Measurements from ENCODE around the gene SEC22A. TPM values are rescaled to one million over a fixed set of nuclear protein-coding genes. Genes with fewer than 3 reads are reported as not detected.

Gene SEC22A, protein sequence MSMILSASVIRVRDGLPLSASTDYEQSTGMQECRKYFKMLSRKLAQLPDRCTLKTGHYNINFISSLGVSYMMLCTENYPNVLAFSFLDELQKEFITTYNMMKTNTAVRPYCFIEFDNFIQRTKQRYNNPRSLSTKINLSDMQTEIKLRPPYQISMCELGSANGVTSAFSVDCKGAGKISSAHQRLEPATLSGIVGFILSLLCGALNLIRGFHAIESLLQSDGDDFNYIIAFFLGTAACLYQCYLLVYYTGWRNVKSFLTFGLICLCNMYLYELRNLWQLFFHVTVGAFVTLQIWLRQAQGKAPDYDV
- 33.2 and 35.6 TPM in 2 replicates for total RNA-seq

DNA sequence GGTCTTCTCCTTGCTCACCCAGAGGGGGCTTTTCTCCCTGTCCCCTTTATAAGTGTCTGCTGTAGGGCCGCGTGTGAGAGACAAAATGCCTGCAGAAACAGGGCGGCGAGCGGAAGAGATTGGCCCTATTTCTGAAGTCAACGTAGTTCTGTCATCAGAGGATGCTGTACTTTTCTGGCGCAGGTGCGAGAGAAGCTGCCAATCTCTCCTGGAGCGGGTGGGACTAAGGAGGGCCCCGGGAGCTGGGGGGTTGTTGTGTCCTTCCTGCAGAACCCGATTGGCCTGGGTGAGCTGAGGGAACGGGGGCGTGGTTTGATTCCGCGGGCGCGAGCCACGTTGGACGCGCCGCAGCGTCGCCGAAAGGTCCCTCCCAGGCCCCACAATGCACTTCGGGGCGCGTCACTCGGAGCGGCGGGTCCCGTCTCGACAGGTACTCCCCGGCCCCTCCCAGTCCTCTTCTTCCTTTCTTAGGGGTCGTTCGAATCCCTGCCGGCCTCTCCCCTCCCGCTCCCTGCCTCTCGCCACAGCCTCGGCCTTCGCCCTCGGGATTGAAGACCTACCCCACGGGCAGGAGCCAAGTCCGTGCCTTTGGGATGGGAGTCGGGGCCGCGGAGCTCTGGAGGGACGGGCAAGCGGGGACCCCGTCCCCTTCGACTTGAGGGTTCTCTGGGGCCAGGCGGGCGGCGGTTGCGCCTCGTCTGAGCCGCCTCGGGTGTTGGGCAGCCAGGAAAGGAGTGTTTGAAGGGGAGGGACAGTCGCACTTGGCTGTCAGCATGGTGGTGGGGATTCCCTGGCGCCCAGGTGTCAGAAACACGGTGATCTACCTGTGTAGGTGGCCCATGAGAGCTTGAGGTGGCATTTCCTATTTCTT, at the start of gene SEC22A:
SEC22A (plus strand) TSS at position 387 of the 871 bp plus-strand sequence. CDS start 7,275 bp downstream, outside the sequence.

Other genes starting within 250 kb of the SEC22A start
- not detected in 2 replicates for gene SEMA5B, start 174.2 kb upstream of the SEC22A start, total RNA-seq
- 22.6 and 30.7 TPM in 2 replicates for gene PDIA5, start 134.9 kb upstream of the SEC22A start, total RNA-seq
- 0.16 and 1.2 TPM in 2 replicates for gene ADCY5, start 247.1 kb downstream of the SEC22A start, total RNA-seq